LHCN-M2 (cell line): ENCODE data around the gene INSYN2B. TPM values are rescaled to one million over a fixed set of nuclear protein-coding genes. Genes with fewer than 3 reads are reported as not detected.

Experiments used
- total RNA-seq: library from RNA; depleted of rRNA; stranded (reverse); fragments of >200 nt; gene quantifications from 2 replicates; pipeline ENCODE4 v1.2.3, GENCODE V29; 2014; rRNA removed

INSYN2B gene
- total RNA-seq, 1 experiment from 2014 or later: 7.4 TPM

Other genes with a start within 250 kb of the INSYN2B start
- gene FOXI1, start 125.4 kb upstream of the INSYN2B start, total RNA-seq: not detected in 2 replicates